ENCODE measurements around the gene SLC8B1. TPM values are rescaled to one million over a fixed set of nuclear protein-coding genes. Genes with fewer than 3 reads are reported as not detected.

SLC8B1 gene
- total RNA-seq, 4 donors from 2014 or later: 49.5 to 112 (median 101) TPM

- H3K36me3 ChIP-seq: peaks cover 0 to 66% (median 0%) of the 10 kb centered on the region in 3 donors
- no peak overlapping the region for H3K27ac ChIP-seq
- H3K9me3 ChIP-seq: no peaks in the 10 kb centered on the region
- H3K27me3 ChIP-seq: no peaks in the 10 kb centered on the region
- H3K4me3 ChIP-seq: no peak overlapping the region
- peaks cover 0 to 9% (median 0%) of the 10 kb centered on the region in 4 donors for H3K4me1 ChIP-seq
- no peak for DNase-seq
- TF ChIP-seq CTCF (IDR thresholded peaks at IDR 0.05) (no peak), POLR2A (IDR thresholded peaks at IDR 0.05) (no peak)
Measured at GRCh38 chr12:113298472-113298817, 36.5 kb downstream of the SLC8B1 start.

GRCh38 chr12:113297621-113298471 is 37.1 kb downstream of the SLC8B1 start:
- TF ChIP-seq POLR2A (IDR thresholded peaks at IDR 0.05) (no peak), CTCF (IDR thresholded peaks at IDR 0.05) (no peak)
- Histone ChIP-seq H3K27ac (no peak overlapping the region), H3K27me3 (no peaks in the 10 kb centered on the region), H3K4me3 (no peak overlapping the region), H3K36me3 (peaks cover 0 to 70% (median 0%) of the 10 kb centered on the region in 3 donors), H3K4me1 (peaks cover 0 to 9% (median 0%) of the 10 kb centered on the region in 4 donors), H3K9me3 (no peaks in the 10 kb centered on the region)
- no peak for DNase-seq

- peaks cover 0 to 74% (median 0%) of the 10 kb centered on the region in 3 donors for H3K36me3 ChIP-seq
- H3K4me1 ChIP-seq: peaks cover 0 to 9% (median 0%) of the 10 kb centered on the region in 4 donors
- no peaks in the 10 kb centered on the region for H3K27me3 ChIP-seq
- no peak for TF ChIP-seq POLR2A (IDR thresholded peaks at IDR 0.05)
- no peak for TF ChIP-seq CTCF (IDR thresholded peaks at IDR 0.05)
- DNase-seq: no peak
- no peaks in the 10 kb centered on the region for H3K9me3 ChIP-seq
- H3K4me3 ChIP-seq: no peak overlapping the region
- H3K27ac ChIP-seq: no peak overlapping the region
Measured at GRCh38 chr12:113297214-113297587, 37.7 kb downstream of the SLC8B1 start.

GRCh38 chr12:113296557-113297213 is 38.2 kb downstream of the SLC8B1 start:
- Histone ChIP-seq H3K27ac (no peak overlapping the region), H3K4me1 (peaks cover 0 to 9% (median 0%) of the 10 kb centered on the region in 4 donors), H3K27me3 (no peaks in the 10 kb centered on the region), H3K4me3 (no peak overlapping the region), H3K36me3 (peaks cover 0 to 74% (median 0%) of the 10 kb centered on the region in 3 donors), H3K9me3 (no peaks in the 10 kb centered on the region)
- DNase-seq: no peak
- no peak for TF ChIP-seq CTCF (IDR thresholded peaks at IDR 0.05)
- TF ChIP-seq POLR2A (IDR thresholded peaks at IDR 0.05): no peak

GRCh38 chr12:113295886-113296556 is 38.9 kb downstream of the SLC8B1 start:
- Histone ChIP-seq H3K36me3 (peaks cover 0 to 77% (median 0%) of the 10 kb centered on the region in 3 donors), H3K27ac (no peak overlapping the region), H3K4me3 (no peak overlapping the region), H3K9me3 (no peaks in the 10 kb centered on the region), H3K27me3 (no peaks in the 10 kb centered on the region), H3K4me1 (peaks cover 0 to 9% (median 0%) of the 10 kb centered on the region in 4 donors)
- no peak for DNase-seq
- TF ChIP-seq CTCF (IDR thresholded peaks at IDR 0.05) (no peak), POLR2A (IDR thresholded peaks at IDR 0.05) (no peak)
